GM12873 (cell line): Measurements from ENCODE around the gene MITD1.
A peak's percentile ranks its signal among the peaks of the same experiment; 100 is the strongest.

Experiments
- TF ChIP-seq, protein P1 (sequence below): IDR thresholded peaks from 2 replicates; pipeline ENCODE4 v1.5.1; 2012; ENCODE audit warnings: low read depth, mild to moderate bottlenecking, moderate library complexity, low read length, control low read depth; ENCODE audit not compliant: insufficient read depth; ENCODE audit errors: missing control alignments

The MITD1 gene

DNA sequence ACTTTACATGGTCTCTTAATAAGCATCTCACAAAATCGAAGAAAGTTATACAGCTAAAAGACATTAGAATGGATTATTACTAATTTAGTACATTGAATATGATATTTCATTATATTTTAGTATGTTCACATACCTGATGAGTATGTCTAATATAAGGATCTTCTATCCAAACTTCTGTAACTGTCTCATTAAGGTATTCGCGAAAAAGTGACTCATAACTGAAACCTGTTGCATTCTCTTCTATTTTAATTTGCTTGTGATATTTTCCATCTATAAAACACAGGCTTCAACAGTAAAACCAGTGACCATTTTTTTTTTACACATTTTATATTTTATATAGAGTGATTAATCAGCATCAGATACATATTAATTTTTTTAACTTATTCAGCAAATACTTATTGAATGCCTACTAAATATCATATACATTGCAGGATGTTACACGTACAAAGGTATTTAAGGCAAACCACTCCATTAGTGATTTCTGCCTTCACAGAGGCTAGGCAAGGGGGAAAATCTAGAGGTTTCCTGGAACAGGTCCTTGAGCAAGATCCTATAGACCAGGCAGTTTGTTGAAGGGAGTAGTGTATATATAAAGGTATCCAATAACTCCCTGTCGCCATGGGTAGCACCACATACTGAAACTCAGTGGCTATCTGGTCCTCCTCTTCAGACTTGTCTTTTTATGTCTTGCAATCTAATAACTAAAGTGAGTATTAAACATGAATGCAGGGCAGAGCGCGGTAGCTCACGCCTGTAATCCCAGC lies 9.3 kb downstream of the MITD1 start:
- TF ChIP-seq, protein P1, sequence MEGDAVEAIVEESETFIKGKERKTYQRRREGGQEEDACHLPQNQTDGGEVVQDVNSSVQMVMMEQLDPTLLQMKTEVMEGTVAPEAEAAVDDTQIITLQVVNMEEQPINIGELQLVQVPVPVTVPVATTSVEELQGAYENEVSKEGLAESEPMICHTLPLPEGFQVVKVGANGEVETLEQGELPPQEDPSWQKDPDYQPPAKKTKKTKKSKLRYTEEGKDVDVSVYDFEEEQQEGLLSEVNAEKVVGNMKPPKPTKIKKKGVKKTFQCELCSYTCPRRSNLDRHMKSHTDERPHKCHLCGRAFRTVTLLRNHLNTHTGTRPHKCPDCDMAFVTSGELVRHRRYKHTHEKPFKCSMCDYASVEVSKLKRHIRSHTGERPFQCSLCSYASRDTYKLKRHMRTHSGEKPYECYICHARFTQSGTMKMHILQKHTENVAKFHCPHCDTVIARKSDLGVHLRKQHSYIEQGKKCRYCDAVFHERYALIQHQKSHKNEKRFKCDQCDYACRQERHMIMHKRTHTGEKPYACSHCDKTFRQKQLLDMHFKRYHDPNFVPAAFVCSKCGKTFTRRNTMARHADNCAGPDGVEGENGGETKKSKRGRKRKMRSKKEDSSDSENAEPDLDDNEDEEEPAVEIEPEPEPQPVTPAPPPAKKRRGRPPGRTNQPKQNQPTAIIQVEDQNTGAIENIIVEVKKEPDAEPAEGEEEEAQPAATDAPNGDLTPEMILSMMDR: no peak

DNA sequence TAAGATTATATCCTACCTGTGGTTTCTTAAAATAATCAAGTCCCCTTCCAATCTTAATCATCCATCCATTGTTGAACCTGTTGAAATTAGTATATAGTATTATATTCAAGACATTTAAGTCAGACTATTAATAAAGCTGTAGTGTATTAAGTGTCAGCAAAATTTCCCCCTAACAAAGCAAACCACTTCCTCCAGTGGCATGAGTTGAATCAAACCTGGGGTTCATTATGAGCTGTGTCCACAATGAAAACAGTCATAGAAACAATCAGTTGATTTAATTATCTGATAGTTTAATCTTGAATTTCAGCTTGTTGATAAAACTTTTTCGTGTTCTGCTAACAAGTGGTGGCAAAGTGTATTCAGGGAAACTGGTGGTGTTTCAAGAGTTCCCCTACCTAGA lies 11.3 kb downstream of the MITD1 start:
- TF ChIP-seq, protein P1: no peak

DNA sequence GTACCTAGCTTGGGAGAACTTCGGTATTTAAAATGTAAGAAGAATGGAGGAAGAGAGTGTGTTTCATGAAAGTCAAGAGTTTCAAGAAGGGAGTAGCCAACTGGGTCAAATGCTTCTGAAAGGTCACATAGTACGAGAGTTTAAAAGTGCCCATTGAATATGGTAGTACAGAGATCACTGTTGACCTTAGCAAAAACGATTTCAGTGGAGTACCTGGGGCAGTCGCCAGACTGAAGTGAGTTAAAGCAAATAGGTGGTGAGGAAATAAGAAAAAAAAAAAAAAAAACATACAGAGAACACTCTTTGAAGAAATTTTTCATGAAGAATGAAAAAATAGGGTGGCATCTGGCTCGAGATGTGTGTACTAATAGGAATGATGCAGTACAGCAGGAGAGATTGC lies 14.6 kb downstream of the MITD1 start:
- TF ChIP-seq, protein P1: no peak

DNA sequence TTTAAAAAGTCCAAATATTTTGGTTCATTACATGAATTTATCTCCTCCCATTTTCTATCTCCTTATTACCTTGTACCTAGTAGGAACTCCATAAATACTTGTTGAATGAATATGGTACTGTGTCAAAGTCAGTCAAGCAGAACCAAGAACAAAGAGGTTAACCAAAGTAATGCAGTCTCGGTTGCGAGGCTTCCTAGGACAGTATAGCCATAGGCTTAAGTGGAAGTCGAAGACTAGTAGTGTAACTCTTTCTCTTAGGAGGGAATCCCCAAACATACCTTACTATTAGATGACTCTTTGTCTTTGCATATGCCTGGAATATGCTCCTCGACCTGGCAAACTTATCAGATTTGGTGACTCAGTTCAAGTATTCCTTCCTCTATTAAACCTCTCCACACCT lies 21.3 kb downstream of the MITD1 start:
- TF ChIP-seq, protein P1: no peak

DNA sequence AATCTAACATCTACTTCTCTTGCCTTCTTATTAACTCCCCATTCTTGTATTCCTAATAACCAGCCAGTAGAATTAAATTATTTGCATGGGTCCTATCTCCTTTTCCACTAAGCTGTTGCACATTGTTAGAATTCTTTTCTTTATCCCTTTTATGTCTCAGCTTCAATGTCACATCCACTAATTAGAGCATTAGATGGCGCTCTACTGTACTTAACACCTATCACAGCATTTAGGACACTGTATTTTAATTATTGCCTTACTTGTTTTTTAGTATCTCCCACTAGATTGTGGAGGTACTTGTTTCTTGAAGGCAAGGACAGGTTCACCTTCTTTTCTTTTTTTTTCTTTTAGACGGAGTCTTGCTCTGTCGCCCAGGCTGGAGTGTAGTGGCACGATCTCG lies 22.3 kb downstream of the MITD1 start:
- TF ChIP-seq, protein P1: peak; percentile 3

DNA sequence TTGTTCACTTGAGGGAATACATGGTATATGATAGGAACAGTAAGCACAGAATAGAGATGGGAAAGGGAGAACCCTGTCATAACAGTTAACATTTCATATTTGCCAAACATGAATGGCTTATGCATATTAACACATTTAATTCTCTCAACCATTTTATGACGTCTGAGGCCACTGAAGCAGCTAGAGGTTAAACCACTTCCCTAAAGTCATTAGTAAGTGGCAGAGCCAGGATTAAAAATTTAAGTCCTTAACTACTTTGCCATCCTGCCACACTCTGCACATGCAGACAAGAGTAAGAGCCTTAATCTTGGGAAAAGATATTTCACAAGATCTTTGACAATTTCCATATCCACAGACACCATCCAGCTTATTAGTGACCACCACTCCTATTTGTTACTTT lies 24.0 kb downstream of the MITD1 start:
- TF ChIP-seq, protein P1: no peak

DNA sequence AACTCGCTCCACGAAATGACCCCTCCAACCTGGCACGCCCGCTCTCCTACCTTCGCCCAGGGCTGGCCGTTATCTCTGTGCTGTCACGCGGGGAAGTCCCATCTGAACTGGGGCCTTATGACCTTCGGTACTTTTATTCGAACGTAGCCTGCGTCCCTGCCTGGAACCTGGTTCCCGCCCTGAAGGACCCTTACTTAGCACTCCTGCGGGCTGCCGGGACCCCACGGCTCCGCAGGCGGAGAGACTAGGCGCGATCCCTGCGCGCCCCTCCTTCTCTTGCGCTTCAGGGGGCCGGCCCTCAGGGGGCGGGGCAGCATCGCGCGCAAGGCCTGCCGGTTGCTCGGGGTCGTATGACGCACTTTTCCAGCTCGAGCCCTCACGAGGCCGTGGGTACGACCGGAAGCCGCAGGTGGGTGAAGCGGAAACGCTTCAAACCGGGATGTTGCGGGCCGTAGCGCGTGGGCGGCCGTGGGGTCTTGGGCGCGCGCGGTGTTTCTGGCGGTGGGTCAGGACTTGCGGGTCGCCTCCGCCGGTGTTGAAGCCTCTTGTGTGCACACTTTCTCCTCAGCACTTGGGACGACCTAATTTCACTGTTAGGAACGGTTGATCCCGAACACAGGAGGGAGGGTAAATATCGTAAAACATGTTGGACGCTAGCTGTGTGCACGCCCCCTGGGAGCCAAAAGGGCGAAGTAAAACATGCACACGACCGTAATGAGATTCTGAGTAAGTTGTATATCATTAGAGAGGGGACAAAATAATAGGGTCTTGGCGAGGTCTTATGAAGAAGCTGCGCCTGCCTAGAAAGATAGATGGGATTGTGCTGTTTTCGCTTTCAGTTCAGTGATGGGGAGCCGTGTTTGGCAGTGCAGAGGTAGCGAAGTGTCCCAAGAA lies 26.0 kb downstream of the MITD1 start, which contains the start of the genes LIPT1 and TSGA10:
Gene LIPT1 (plus strand): TSS at position 325 of the 894 bp plus-strand sequence. CDS start 6,991 bp downstream, outside the sequence.
Gene TSGA10 (minus strand): TSS at position 300 of the 894 bp plus-strand sequence. CDS start 45,503 bp downstream, outside the sequence.
- TF ChIP-seq, protein P1: peak; percentile 22
